ENCODE measurements around the gene MEGF8.
A peak's percentile ranks its signal among the peaks of the same experiment; 100 is the strongest.

MEGF8 gene

DNA sequence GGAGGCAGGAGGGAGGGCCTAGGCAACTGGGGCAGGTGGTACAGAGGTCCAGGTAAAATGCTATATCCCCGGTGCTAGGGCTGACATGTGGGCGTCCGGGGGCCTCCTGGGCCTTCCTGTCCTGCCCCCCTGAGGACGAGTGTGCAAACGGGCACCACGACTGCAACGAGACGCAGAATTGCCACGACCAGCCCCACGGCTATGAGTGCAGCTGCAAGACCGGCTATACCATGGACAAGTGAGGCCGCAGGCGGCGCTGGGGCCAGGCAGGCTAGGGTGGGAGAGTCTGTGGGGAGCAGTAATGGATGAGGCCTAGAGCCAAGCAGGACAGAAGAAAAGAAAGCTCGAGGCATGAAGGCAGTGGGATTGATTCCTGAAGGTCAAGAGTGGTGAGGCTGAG lies 43.3 kb downstream of the MEGF8 start:
- ATAC-seq (replicated peaks): no peak

DNA sequence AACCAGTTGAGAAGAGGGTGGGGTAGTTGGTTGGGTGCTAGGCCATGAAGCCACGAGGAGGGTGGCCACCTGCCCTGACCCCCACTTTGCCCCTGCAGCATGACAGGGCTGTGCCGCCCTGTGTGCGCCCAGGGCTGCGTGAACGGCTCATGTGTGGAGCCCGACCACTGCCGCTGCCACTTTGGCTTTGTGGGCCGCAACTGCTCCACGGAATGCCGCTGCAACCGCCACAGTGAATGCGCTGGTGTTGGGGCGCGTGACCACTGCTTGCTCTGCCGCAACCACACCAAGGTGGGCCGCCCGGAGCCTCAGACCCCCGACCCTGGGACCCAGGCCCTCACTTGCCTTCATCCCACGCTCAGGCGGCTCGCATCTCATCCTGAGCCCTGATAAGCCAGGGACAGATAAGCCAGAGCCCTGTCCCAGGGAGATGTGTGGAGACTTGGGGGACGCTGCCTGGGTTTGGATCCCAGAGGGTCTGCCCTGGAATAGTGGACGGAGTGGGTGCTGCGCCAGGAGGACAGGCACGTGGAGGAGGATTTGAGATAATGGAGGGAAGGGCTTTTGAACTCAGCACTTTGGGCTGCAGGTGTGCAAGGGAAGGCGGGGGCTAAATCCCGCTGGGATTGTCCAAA lies 44.1 kb downstream of the MEGF8 start:
- H3K27ac Mint-ChIP-seq: no peak overlapping the region
- no peaks in the 10 kb centered on the region for H3K27me3 Mint-ChIP-seq
- H3K9me3 Mint-ChIP-seq: no peaks in the 10 kb centered on the region
- no peak for DNase-seq
- peaks cover 3% of the 10 kb centered on the region for H3K36me3 Mint-ChIP-seq (ENCODE audit: insufficient read depth)
- no peak for ATAC-seq (replicated peaks)
- peaks cover 0 to 3% of the 10 kb centered on the region in 2 donors for H3K4me1 Mint-ChIP-seq (ENCODE audit: low read depth in 2 of 2)
- H3K4me3 Mint-ChIP-seq: no peak overlapping the region

More for the DNA sequence above, 43.3 kb downstream of the MEGF8 start:
- no peak overlapping the region for H3K4me3 Mint-ChIP-seq
- no peak for DNase-seq
- peaks cover 0 to 3% of the 10 kb centered on the region in 2 donors for H3K4me1 Mint-ChIP-seq (ENCODE audit: low read depth in 2 of 2)
- no peaks in the 10 kb centered on the region for H3K27me3 Mint-ChIP-seq
- H3K36me3 Mint-ChIP-seq (ENCODE audit: insufficient read depth): peaks cover 3% of the 10 kb centered on the region
- no peak overlapping the region for H3K27ac Mint-ChIP-seq
- H3K9me3 Mint-ChIP-seq: no peaks in the 10 kb centered on the region

DNA sequence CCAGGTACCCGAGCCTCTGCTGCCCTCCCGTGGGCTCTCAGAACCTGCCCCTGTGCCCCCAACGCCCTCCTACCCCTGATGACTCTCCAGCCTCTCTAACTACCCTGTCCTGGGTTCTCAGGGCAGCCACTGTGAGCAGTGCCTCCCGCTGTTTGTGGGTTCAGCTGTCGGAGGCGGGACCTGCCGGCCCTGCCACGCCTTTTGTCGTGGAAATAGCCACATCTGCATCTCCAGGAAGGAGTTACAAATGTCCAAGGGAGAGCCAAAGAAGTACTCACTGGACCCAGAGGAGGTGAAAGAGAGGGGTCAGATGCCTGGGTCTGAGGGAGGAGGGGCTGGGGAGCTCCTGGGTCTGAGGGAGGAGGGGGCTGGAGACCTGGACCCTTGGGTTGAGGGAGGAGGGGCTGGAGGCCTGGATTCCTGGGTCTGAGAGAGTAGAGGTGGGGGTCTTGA lies 44.7 kb downstream of the MEGF8 start:
- Mint-ChIP-seq H3K27ac (peak overlapping the region in 1 of 2 donors; percentile 65), H3K27me3 (no peaks in the 10 kb centered on the region), H3K9me3 (no peaks in the 10 kb centered on the region), H3K4me1 (ENCODE audit: low read depth in 2 of 2) (peaks cover 0 to 3% of the 10 kb centered on the region in 2 donors), H3K4me3 (no peak overlapping the region), H3K36me3 (ENCODE audit: insufficient read depth) (peaks cover under 1% of the 10 kb centered on the region)
- DNase-seq: no peak
- no peak for ATAC-seq (replicated peaks)

DNA sequence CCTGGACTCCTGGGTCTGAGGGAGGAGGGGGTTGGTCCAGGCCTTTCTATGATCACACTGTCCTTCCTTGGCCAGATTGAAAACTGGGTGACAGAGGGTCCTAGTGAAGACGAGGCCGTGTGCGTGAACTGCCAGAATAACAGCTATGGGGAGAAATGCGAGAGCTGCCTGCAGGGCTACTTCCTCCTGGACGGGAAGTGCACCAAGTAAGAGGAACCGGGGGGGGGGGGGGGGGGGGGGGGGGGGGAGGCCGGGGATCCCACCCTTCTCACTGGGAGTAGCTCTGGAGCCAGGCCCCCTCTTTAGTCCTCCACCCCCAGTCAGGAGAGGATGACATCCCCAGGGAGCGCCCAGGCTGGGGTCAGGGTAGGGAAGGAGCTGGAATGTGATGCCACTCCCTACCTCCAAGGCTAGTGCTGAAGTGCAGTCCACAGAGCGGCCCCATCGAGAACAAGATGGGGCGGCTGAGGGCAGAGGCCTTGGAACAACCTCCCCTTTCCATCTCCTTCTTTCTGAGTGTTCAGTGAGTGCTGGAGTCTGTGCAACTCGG lies 45.3 kb downstream of the MEGF8 start:
- H3K9me3 Mint-ChIP-seq: no peaks in the 10 kb centered on the region
- H3K27me3 Mint-ChIP-seq: no peaks in the 10 kb centered on the region
- ATAC-seq (replicated peaks): no peak
- H3K27ac Mint-ChIP-seq: peak overlapping the region in 1 of 2 donors; percentile 65
- H3K4me3 Mint-ChIP-seq: no peak overlapping the region
- DNase-seq: no peak
- H3K4me1 Mint-ChIP-seq (ENCODE audit: low read depth in 2 of 2): peaks cover 0 to 3% of the 10 kb centered on the region in 2 donors
- H3K36me3 Mint-ChIP-seq (ENCODE audit: insufficient read depth): no peaks in the 10 kb centered on the region

DNA sequence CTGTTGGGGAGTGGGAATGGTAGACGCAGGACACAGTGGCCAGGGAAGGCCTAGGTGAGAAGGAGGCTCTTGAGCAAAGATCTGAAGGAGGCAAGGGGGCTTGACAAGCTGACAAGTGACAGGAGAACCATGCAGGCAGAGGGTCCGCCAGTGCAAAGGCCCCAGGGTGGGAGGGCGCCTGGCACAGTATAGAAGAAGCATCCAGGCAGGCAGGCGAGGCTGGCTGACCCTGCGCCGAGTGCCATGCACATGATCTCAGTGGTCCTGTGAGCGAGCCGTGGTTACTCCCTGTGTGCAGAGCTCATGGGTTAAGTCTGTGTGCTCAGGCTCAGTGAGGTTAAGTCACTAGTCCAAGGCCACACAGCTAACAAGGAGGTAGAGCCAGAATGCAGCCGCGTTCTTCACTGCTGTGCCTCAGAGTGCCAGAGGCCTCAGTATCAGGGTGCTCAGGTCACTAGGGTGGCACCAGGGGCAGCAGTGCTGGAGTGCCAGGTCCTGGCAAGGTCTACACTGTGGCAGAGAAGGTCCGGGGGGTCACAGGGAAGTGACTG lies 49.5 kb downstream of the MEGF8 start:
- peaks cover 0 to 2% of the 10 kb centered on the region in 2 donors for H3K27me3 Mint-ChIP-seq
- DNase-seq (no peak), ATAC-seq (replicated peaks) (no peak)
- no peaks in the 10 kb centered on the region for H3K36me3 Mint-ChIP-seq (ENCODE audit: insufficient read depth)
- H3K4me1 Mint-ChIP-seq (ENCODE audit: low read depth in 2 of 2): no peaks in the 10 kb centered on the region
- no peak overlapping the region for H3K4me3 Mint-ChIP-seq
- no peaks in the 10 kb centered on the region for H3K9me3 Mint-ChIP-seq
- H3K27ac Mint-ChIP-seq: no peak overlapping the region

DNA sequence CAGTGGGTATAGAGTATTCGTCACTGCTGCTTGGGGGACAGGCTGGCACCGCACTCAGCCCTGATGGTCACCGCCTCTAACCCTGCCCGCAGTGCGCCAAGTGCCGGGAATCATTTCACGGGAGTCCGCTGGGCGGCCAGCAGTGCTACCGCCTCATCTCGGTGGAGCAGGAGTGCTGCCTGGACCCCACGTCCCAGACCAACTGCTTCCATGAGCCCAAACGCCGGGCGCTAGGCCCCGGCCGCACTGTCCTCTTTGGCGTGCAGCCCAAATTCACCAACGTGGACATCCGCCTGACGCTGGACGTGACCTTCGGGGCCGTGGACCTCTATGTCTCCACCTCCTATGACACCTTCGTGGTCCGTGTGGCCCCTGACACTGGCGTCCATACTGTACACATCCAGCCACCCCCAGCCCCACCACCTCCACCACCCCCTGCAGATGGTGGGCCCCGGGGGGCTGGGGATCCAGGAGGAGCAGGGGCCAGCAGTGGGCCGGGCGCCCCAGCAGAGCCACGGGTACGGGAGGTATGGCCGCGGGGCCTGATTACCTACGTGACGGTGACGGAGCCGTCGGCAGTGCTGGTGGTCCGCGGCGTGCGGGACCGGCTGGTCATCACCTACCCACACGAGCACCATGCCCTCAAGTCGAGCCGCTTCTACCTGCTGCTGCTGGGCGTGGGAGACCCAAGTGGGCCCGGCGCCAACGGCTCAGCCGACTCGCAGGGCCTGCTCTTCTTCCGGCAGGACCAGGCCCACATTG lies 50.2 kb downstream of the MEGF8 start:
- DNase-seq (no peak), ATAC-seq (replicated peaks) (no peak)
- H3K36me3 Mint-ChIP-seq (ENCODE audit: insufficient read depth): no peaks in the 10 kb centered on the region
- H3K4me3 Mint-ChIP-seq: no peak overlapping the region
- no peak overlapping the region for H3K27ac Mint-ChIP-seq
- no peaks in the 10 kb centered on the region for H3K9me3 Mint-ChIP-seq
- no peaks in the 10 kb centered on the region for H3K4me1 Mint-ChIP-seq (ENCODE audit: low read depth in 2 of 2)
- H3K27me3 Mint-ChIP-seq: peaks cover 7 to 9% of the 10 kb centered on the region in 2 donors

DNA sequence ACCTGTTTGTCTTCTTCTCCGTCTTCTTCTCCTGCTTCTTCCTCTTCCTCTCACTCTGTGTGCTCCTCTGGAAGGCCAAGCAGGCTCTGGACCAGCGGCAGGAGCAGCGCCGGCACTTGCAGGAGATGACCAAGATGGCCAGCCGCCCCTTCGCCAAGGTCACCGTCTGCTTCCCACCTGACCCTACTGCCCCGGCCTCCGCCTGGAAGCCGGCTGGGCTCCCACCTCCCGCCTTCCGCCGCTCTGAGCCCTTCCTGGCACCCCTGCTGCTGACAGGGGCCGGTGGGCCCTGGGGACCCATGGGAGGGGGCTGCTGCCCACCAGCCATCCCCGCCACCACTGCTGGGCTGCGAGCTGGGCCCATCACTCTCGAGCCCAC lies 50.7 kb downstream of the MEGF8 start:
- Mint-ChIP-seq H3K4me1 (ENCODE audit: low read depth in 2 of 2) (no peaks in the 10 kb centered on the region), H3K36me3 (ENCODE audit: insufficient read depth) (no peaks in the 10 kb centered on the region)
- ATAC-seq (replicated peaks): no peak

DNA sequence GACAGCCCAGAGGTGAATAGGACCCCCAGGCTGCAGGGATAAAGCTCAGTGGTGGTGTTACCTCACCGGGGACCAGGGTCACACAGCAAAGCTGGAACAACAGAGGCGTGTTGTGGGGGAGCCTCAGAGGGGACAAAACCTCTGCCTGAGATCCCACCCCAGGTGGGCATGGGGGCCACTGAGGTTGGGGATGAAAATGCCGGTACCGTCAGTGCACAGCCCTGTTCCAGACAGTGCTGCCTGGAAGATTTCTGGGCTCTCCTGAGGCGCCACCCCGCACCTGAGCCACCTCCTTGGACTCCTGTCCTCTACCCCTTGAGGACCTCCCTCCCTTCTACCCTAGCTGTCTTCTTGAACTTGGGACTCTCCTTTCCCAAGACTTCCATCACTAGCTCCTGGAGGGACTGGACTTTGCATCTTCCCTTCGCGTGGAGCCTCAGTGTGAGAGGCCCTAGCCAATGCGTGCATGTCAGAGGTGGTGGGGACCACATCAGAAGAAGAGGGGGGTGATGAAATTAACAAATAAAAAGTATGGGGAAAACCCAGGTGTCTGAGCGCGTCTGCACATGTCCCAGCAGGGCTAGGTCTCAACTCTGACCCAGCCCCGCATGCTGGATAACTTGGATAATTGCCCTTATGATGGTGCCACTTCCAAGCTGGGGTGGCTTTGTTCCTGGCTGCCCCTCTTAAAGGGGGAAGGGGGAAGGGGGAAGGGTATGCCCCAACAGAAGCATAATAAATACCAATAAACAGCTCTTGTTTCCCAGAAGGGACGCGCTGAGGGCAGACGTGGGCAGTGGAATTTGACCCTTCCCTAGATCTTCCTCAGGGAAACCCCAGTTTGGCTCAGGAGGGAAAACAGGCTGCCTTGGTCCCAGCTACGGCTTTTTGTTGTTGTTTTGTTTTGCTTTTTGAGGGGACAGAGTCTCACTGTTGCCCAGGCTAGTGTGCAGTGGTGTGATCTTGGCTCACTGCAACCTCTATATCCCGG lies 53.1 kb downstream of the MEGF8 start:
- H3K4me1 Mint-ChIP-seq (ENCODE audit: low read depth in 2 of 2): no peaks in the 10 kb centered on the region
- no peaks in the 10 kb centered on the region for H3K9me3 Mint-ChIP-seq
- ATAC-seq (replicated peaks) (no peak), DNase-seq (no peak)
- no peak overlapping the region for H3K4me3 Mint-ChIP-seq
- peaks cover 21 to 33% of the 10 kb centered on the region in 2 donors for H3K27me3 Mint-ChIP-seq
- H3K27ac Mint-ChIP-seq: no peak overlapping the region
- no peaks in the 10 kb centered on the region for H3K36me3 Mint-ChIP-seq (ENCODE audit: insufficient read depth)

More for the DNA sequence above, 50.7 kb downstream of the MEGF8 start:
- peaks cover 10 to 11% of the 10 kb centered on the region in 2 donors for H3K27me3 Mint-ChIP-seq
- no peaks in the 10 kb centered on the region for H3K9me3 Mint-ChIP-seq
- no peak for DNase-seq
- no peak overlapping the region for H3K27ac Mint-ChIP-seq
- no peak overlapping the region for H3K4me3 Mint-ChIP-seq

DNA sequence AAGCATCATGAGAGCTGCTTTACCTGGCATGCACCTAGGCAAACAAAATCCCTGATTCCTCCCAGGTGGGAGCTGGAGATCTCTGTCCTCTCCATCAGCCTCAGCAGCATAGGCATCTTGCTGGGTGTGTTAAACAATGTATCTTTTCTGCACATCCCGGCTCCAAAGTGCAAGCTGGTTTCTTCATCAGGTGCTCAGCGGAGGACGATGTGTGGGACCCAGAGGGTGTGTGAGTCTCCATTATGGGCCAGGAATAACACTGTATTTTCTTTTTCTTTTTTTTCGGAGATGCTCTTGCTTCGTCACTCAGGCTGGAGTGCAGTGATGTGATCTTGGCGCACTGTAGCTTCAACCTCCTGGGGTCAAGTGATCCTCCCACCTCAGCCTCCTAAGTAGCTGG lies 54.7 kb downstream of the MEGF8 start:
- H3K4me3 Mint-ChIP-seq: no peak overlapping the region
- no peaks in the 10 kb centered on the region for H3K36me3 Mint-ChIP-seq (ENCODE audit: insufficient read depth)
- DNase-seq: no peak
- H3K27me3 Mint-ChIP-seq: peaks cover 21 to 34% of the 10 kb centered on the region in 2 donors
- H3K27ac Mint-ChIP-seq: no peak overlapping the region
- no peaks in the 10 kb centered on the region for H3K4me1 Mint-ChIP-seq (ENCODE audit: low read depth in 2 of 2)
- no peaks in the 10 kb centered on the region for H3K9me3 Mint-ChIP-seq
- ATAC-seq (replicated peaks): no peak

DNA sequence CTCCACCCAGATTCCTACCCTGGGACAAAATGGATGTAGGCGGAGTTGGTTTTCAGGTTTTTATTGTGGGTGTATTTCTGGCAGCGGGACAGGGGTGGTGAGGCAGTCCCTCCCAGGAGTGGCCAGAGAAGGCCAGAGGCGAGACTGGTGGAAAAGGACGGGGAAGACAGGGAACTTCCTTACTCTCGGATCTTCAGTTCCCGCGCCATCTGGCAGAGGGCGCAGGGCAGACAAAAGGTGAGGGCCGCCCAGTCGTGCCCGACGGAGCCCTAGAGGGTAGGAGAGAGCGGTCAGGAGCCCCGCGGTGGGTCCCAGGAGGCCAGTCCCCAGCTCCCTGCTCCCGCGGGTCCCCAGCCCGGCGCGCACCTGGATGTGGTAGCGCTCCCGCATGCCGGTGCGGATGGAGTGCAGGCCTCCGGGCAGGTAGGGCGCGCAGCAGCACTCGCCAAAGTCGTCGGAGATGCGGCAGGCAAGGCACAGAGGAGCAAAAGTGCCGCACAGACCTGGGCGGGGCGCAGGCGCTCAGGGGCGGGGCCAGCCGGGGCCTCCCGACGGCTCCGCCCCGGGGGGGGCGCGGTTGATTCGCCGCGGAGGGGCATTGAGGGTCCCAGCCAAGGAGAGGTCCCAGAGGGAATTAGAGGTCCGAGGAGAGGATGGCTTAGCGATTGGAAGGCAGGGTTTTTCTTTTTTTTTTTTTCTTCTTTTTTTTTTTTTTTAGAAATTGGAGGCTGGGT lies 61.7 kb downstream of the MEGF8 start:
- DNase-seq (peak; percentile 53 to 57 (median 55)), ATAC-seq (replicated peaks) (peak; percentile 91)
- H3K36me3 Mint-ChIP-seq (ENCODE audit: insufficient read depth): peaks cover 4% of the 10 kb centered on the region
- peaks cover 47 to 66% of the 10 kb centered on the region in 2 donors for H3K27me3 Mint-ChIP-seq
- peak overlapping the region; percentile 72 to 79 for H3K4me3 Mint-ChIP-seq
- peak overlapping the region in 1 of 2 donors; percentile 83 for H3K27ac Mint-ChIP-seq
- peaks cover 5 to 7% of the 10 kb centered on the region in 2 donors for H3K4me1 Mint-ChIP-seq (ENCODE audit: low read depth in 2 of 2)
- H3K9me3 Mint-ChIP-seq: no peaks in the 10 kb centered on the region

DNA sequence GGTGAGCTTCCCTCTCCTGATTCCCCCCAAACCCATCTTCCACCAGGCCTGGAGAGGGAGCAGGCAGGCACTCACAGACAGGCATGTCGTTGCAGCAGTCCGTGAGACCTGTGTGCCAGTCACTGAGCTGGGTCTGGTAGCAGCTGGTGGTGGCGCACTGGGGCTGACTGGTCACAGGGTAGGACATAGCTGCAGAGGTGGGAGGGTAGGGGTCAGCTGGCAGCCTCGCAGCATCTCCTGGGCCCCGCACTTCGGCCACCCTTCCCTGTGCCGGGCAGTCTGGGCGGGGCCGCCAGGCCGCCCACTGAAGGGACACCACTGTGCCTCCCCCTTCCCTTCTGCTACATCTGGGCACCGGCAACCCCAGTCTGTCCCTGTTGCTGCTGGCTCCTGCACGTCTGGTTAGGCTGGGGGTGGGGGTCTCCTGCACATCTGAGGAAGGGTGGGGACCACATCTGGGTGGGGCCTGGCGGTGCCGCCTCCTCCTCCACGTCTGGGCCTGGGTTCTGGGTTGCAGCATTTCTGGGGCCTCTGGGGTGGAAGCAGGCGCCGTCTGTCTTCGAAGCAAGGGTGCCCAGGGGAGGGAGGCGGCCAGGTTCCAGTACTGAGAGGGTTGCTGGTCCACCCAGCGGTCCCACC lies 63.5 kb downstream of the MEGF8 start:
- no peak overlapping the region for H3K4me3 Mint-ChIP-seq
- H3K27me3 Mint-ChIP-seq: peaks cover 35 to 54% of the 10 kb centered on the region in 2 donors
- peaks cover 4% of the 10 kb centered on the region for H3K36me3 Mint-ChIP-seq (ENCODE audit: insufficient read depth)
- no peak for DNase-seq
- no peak for ATAC-seq (replicated peaks)
- H3K27ac Mint-ChIP-seq: no peak overlapping the region
- H3K9me3 Mint-ChIP-seq: no peaks in the 10 kb centered on the region
- H3K4me1 Mint-ChIP-seq (ENCODE audit: low read depth in 2 of 2): peaks cover 5 to 7% of the 10 kb centered on the region in 2 donors

DNA sequence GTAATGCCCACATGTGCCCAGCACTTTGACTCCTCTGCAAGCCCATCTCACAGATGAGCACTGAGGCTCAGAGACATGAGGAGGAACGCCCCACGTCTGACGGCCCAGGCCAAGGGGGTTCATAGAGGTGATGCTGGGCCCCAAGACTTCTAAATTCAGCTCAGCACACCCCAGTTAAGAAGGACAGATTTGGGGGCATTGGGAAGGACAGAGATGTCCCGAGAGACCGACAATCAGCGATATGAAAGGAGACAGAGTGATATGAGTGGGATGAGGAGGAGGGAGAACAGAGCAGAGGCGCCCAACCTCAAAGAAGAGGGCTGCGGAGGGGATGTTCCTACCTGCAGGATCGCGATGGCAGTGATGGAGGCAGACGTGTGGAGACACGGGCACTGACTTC lies 64.5 kb downstream of the MEGF8 start, which contains the start of gene CNFN:
Gene CNFN, minus strand, starts transcription at position 399 of the 400 bp plus-strand sequence. CDS start 1,260 bp downstream, outside the sequence.
- DNase-seq: no peak
- Mint-ChIP-seq H3K9me3 (no peaks in the 10 kb centered on the region), H3K27me3 (peaks cover 35 to 54% of the 10 kb centered on the region in 2 donors), H3K4me3 (no peak within 1 kb of the TSS), H3K27ac (no peak within 1 kb of the TSS), H3K36me3 (ENCODE audit: insufficient read depth) (peaks cover 4% of the 10 kb centered on the region), H3K4me1 (ENCODE audit: low read depth in 2 of 2) (peaks cover 5 to 7% of the 10 kb centered on the region in 2 donors)
- ATAC-seq (replicated peaks): no peak
